Measurements from ENCODE around the gene BLM.

DNA sequence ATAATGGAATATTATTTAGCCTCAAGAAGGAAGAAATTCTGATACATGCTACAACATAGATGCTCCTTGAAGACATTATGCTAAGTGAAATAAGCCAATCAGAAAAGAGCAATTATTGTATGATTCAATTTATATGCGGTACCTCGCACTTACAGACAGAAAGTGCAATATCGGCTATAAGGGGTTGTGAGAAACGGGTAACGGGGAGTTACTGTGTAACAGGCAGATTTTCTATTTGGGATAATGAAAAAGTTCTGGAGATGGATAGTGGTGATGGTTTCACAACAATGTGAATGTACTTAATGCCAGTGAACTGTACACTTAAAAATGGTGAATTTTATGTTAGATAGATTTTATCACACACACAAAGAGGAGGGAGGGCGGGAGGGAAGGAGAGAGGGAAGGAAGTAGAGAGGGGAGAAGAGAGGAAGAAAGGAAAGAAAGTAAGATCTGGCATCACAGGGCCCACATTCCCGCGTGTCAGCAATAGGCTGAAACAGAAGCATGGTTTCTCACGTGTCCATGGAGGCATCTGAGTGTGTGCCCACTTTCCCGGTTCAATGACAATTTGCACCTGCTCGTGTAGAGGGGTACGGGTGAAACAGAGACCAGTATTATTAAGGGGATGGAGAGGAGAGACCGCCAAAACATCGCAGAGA is 700 bp upstream of the BLM start:
- TF ChIP-seq CTCF (IDR thresholded peaks at IDR 0.05) (no peak), POLR2AphosphoS5 (IDR thresholded peaks at IDR 0.05) (no peak)

Data from breast epithelium (tissue), 3 donors.